HCT116 (cell line): ENCODE measurements around the gene LIPT1. TPM values are rescaled to one million over a fixed set of nuclear protein-coding genes. Genes with fewer than 3 reads are reported as not detected.

ENCODE experiments used
- ATAC-seq: fragments of 200-7000 bp; cut with Tn5 transposase; 2 replicates; pipeline ENCODE4 v1.9.1; 2020; ENCODE audit warnings: mild to moderate bottlenecking, moderate library complexity
- BruUV-seq: library from RNA; stranded (reverse); fragments of 400-500 nt; replicated peaks from 2 replicates; lab custom pipeline; 2021; lab: Mats Ljungman, UMichigan
- CTCF ChIA-PET: fragments of 300-600 bp; sonication (Branson Sonifier 250); formaldehyde crosslinking; loops from one replicate; lab custom pipeline; 2021; ENCODE audit warnings: antibody characterized with exemption; lab: Charles Lee
- POLR2A ChIA-PET: fragments of 300-600, 350-600 bp; sonication (Branson Sonifier 250); formaldehyde crosslinking; loops from one replicate; lab custom pipeline; 2021; ENCODE audit warnings: antibody characterized with exemption; lab: Charles Lee
- RAD21 ChIA-PET, 2 experiments: fragments of 300-600 bp; sonication (Branson Sonifier 250); formaldehyde crosslinking; loops; one replicate each; lab custom pipeline; 2023; ENCODE audit warnings: low total read pairs in 2 of 2; ENCODE audit not compliant: uncharacterized antibody in 2 of 2, unreplicated experiment in 2 of 2, low non-redundant PET in 1 of 2; lab: Charles Lee
- DNase-seq: peaks from one replicate; pipeline ENCODE4 v3.0.0-alpha.2; 2010; ENCODE audit warnings: low read depth, low spot score
- H2AFZ ChIP-seq: fragments of 200-600 bp; shearing (Covaris generic), sonication (generic); 2 replicates; pipeline ENCODE4 v1.6.1; 2017; ENCODE audit warnings: low read depth, mixed run types, mixed read lengths, antibody characterized with exemption, low read length; ENCODE audit not compliant: poor library complexity, severe bottlenecking
- H3K27ac ChIP-seq: 2 replicates; pipeline ENCODE4 v1.5.1; 2012; ENCODE audit warnings: low read depth, low read length
- H3K27me3 ChIP-seq: fragments of 200-600 bp; sonication (generic); 2 replicates; pipeline ENCODE4 v1.6.1; 2016; ENCODE audit warnings: mixed run types, low read length, mixed read lengths; ENCODE audit not compliant: insufficient read depth
- H3K36me3 ChIP-seq, 2 experiments: fragments of 200-500 bp in 1 of 2; fragments of 200-600 bp in 1 of 2; sonication (Bioruptor generic) in 1 of 2; sonication (generic) in 1 of 2; 2 replicates each; pipeline versions ENCODE4 v1.5.1 to v1.6.1; 2014 to 2016; ENCODE audit warnings: low read length in 2 of 2, inconsistent platforms in 1 of 2, mixed read lengths in 1 of 2, mixed run types in 1 of 2; ENCODE audit not compliant: insufficient read depth in 2 of 2, control insufficient read depth in 1 of 2
- H3K4me1 ChIP-seq, 2 experiments: fragments of 200-600 bp in 1 of 2; sonication (generic) in 1 of 2; 2 replicates each; pipeline versions ENCODE4 v1.5.1 to v1.6.1; 2012 to 2017; ENCODE audit warnings: low read length in 2 of 2, inconsistent platforms in 1 of 2, mild to moderate bottlenecking in 1 of 2, mixed read lengths in 1 of 2, mixed run types in 1 of 2, moderate library complexity in 1 of 2; ENCODE audit not compliant: insufficient read depth in 2 of 2, control insufficient read depth in 1 of 2
- H3K4me2 ChIP-seq: fragments of 200-600 bp; sonication (generic); 2 replicates; pipeline ENCODE4 v1.6.1; 2017; ENCODE audit warnings: mixed run types, low read length, mixed read lengths
- H3K4me3 ChIP-seq, 2 experiments: fragments of 200-600 bp in 1 of 2; sonication (generic) in 1 of 2; replicated peaks in 1 of 2; 2 replicates each; pipeline ENCODE4 v1.5.1; 2011 to 2016; ENCODE audit warnings: low read length in 2 of 2, control low read depth in 1 of 2, low read depth in 1 of 2, mild to moderate bottlenecking in 1 of 2, mixed read lengths in 1 of 2, mixed run types in 1 of 2
- H3K79me2 ChIP-seq: fragments of 200-600 bp; sonication (generic); 2 replicates; pipeline ENCODE4 v1.6.1; 2017; ENCODE audit warnings: mild to moderate bottlenecking, mixed run types, low read length, moderate library complexity, mixed read lengths; ENCODE audit not compliant: insufficient read depth
- H3K9ac ChIP-seq: fragments of 200-600 bp; sonication (generic); 2 replicates; pipeline ENCODE4 v1.6.1; 2016; ENCODE audit warnings: low read length, mixed read lengths
- H3K9me2 ChIP-seq: fragments of 200-600 bp; sonication (generic), shearing (Covaris generic); 2 replicates; pipeline ENCODE4 v1.6.1; 2017; ENCODE audit warnings: mixed run types, mild to moderate bottlenecking, moderate library complexity; ENCODE audit not compliant: insufficient read depth
- H3K9me3 ChIP-seq, 2 experiments: fragments of 200-500 bp in 1 of 2; fragments of 200-600 bp in 1 of 2; sonication (Bioruptor generic) in 1 of 2; sonication (generic) in 1 of 2; 2 replicates each; pipeline ENCODE4 v1.6.1; 2014 to 2017; ENCODE audit warnings: low read length in 2 of 2, mixed read lengths in 2 of 2, inconsistent platforms in 1 of 2, low read depth in 1 of 2, mild to moderate bottlenecking in 1 of 2, mixed run types in 1 of 2, moderate library complexity in 1 of 2; ENCODE audit not compliant: control insufficient read depth in 1 of 2, insufficient read depth in 1 of 2
- H4K20me1 ChIP-seq: fragments of 200-600 bp; sonication (generic), shearing (Covaris generic); 2 replicates; pipeline ENCODE4 v1.6.1; 2017; ENCODE audit warnings: mixed run types, mild to moderate bottlenecking, moderate library complexity; ENCODE audit not compliant: insufficient read depth
- intact Hi-C: fragments of 100-400 bp; cut with micrococcal nuclease; formaldehyde crosslinking; loops from 2 replicates; pipeline ENCODE4 v1.10.0; 2022
- total RNA-seq: library from RNA; stranded (reverse); gene quantifications from one replicate; pipeline ENCODE4 v1.2.1, GENCODE V29; 2021; ENCODE audit not compliant: unreplicated experiment
- TF ChIP-seq, protein P1 (sequence below): IDR thresholded peaks from 2 replicates; pipeline ENCODE4 v1.6.1; 2012; ENCODE audit warnings: low read depth
- TF ChIP-seq, protein P2 (sequence below), 3 experiments: fragments of 200-600 bp in 1 of 3; sonication (generic) in 1 of 3; IDR thresholded peaks in 2 of 3; conservative IDR thresholded peaks in 1 of 3; 2 replicates each; pipeline ENCODE4 v1.5.1; 2012 to 2017; ENCODE audit warnings: low read depth in 2 of 3, low read length in 2 of 3, antibody characterized with exemption in 1 of 3, borderline replicate concordance in 1 of 3, control low read depth in 1 of 3, mild to moderate bottlenecking in 1 of 3, mixed read lengths in 1 of 3, mixed run types in 1 of 3, moderate library complexity in 1 of 3; ENCODE audit not compliant: insufficient read depth in 1 of 3

Gene LIPT1
- total RNA-seq, 1 experiment from 2014 or later, result 8.5 TPM

DNA sequence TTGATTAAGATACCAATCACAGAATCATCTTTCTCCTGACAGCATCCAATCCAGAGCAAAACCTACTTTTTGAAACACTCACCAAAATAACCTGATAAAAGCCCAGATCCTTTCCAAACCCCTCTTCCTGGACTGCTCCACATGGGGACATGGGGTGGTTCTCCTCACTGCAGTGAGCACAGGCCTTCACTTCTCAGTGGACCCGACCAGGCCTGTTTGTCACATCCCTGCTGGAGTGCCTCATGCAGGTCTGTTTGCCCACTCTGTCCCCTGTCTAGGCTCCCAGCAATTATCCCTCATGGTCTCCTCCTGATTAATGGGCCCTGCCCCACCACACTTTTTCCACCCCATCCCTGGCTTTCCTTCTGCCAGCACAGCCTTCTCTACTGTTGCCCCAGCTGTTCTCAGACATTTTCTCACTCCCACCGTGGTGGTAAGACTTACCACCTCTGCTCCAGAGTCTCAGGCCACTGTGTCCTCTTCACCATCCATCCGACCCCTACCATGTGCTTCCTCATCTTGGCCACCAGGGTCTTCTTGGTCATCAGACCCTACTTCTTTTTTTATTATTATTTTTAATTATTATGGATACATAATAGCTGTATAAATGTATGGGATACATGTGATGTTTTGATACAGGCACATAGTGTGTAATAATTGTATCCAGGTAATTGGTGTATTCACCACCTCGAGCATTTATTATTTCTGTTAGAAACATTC lies 47.4 kb downstream of the LIPT1 start:
- ChIA-PET RAD21 (no interaction called here), POLR2A (no interaction called here), CTCF (no interaction called here)
- no peak overlapping the region for H3K9ac ChIP-seq
- H3K4me3 ChIP-seq, result no peak overlapping the region
- H3K79me2 ChIP-seq, result no peaks in the 10 kb centered on the region
- H3K4me1 ChIP-seq, result no peaks in the 10 kb centered on the region
- ATAC-seq, result peak; percentile 54; the same call in 1 of the 2 replicates
- peaks cover 0 to 4% of the 10 kb centered on the region in 2 experiments; a peak in 2 of 4 replicates for H3K36me3 ChIP-seq
- DNase-seq, result no peak
- TF ChIP-seq, protein P1, sequence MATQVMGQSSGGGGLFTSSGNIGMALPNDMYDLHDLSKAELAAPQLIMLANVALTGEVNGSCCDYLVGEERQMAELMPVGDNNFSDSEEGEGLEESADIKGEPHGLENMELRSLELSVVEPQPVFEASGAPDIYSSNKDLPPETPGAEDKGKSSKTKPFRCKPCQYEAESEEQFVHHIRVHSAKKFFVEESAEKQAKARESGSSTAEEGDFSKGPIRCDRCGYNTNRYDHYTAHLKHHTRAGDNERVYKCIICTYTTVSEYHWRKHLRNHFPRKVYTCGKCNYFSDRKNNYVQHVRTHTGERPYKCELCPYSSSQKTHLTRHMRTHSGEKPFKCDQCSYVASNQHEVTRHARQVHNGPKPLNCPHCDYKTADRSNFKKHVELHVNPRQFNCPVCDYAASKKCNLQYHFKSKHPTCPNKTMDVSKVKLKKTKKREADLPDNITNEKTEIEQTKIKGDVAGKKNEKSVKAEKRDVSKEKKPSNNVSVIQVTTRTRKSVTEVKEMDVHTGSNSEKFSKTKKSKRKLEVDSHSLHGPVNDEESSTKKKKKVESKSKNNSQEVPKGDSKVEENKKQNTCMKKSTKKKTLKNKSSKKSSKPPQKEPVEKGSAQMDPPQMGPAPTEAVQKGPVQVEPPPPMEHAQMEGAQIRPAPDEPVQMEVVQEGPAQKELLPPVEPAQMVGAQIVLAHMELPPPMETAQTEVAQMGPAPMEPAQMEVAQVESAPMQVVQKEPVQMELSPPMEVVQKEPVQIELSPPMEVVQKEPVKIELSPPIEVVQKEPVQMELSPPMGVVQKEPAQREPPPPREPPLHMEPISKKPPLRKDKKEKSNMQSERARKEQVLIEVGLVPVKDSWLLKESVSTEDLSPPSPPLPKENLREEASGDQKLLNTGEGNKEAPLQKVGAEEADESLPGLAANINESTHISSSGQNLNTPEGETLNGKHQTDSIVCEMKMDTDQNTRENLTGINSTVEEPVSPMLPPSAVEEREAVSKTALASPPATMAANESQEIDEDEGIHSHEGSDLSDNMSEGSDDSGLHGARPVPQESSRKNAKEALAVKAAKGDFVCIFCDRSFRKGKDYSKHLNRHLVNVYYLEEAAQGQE, result no peak
- TF ChIP-seq, protein P2, sequence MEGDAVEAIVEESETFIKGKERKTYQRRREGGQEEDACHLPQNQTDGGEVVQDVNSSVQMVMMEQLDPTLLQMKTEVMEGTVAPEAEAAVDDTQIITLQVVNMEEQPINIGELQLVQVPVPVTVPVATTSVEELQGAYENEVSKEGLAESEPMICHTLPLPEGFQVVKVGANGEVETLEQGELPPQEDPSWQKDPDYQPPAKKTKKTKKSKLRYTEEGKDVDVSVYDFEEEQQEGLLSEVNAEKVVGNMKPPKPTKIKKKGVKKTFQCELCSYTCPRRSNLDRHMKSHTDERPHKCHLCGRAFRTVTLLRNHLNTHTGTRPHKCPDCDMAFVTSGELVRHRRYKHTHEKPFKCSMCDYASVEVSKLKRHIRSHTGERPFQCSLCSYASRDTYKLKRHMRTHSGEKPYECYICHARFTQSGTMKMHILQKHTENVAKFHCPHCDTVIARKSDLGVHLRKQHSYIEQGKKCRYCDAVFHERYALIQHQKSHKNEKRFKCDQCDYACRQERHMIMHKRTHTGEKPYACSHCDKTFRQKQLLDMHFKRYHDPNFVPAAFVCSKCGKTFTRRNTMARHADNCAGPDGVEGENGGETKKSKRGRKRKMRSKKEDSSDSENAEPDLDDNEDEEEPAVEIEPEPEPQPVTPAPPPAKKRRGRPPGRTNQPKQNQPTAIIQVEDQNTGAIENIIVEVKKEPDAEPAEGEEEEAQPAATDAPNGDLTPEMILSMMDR (IDR thresholded peaks at IDR 0.05 in 2 of 3, conservative IDR thresholded peaks at IDR 0.05 in 1 of 3; ENCODE audit: borderline replicate concordance in 1 of 3, insufficient read depth in 1 of 3, low read depth in 2 of 3, low read length in 2 of 3), result peak in 2 of 3 experiments; percentile 15 to 29; a peak in 3 of 6 replicates
- H4K20me1 ChIP-seq, result no peaks in the 10 kb centered on the region
- no peaks in the 10 kb centered on the region for H3K9me2 ChIP-seq
- no peak overlapping the region for H2AFZ ChIP-seq
- no peaks in the 10 kb centered on the region for H3K9me3 ChIP-seq
- no peak overlapping the region for H3K27ac ChIP-seq
- intact Hi-C loops, result no loop called here
- no peaks in the 10 kb centered on the region for H3K27me3 ChIP-seq
- no peak overlapping the region for H3K4me2 ChIP-seq
- no TSS peak for BruUV-seq
